NCI-H187 (cell line): ENCODE results near the gene FOXP2.
"Not testable (repeated sequence)": the region's sequence is repeated elsewhere in the genome, so short reads cannot be mapped to it uniquely, and the experiment has no call there.

Experiments used
- DNase-seq, 2 experiments: peaks; one replicate each; lab custom pipeline; 2025; lab: John Stamatoyannopoulos, UW

Gene FOXP2

GRCh38 chr7:114414156-114415063, at the start of gene FOXP2:
Gene FOXP2, plus strand, starts transcription at chr7:114414815. Its CDS starts 11,697 bp downstream, at chr7:114426512.
- peak; percentile 31 to 85 for DNase-seq

- DNase-seq = no peak
These were observed 48.8 kb upstream of the FOXP2 start for GRCh38 chr7:114365791-114366190.

GRCh38 chr7:114368492-114368891, 46.1 kb upstream of the FOXP2 start:
- DNase-seq = no peak

- DNase-seq = no peak
These were observed 45.3 kb upstream of the FOXP2 start for GRCh38 chr7:114369294-114369693.

- no peak for DNase-seq
These were observed 42.0 kb upstream of the FOXP2 start for GRCh38 chr7:114372619-114373018.

- no peak for DNase-seq
These were observed 38.7 kb upstream of the FOXP2 start for GRCh38 chr7:114375907-114376306.

- not testable (repeated sequence) for DNase-seq
These were observed 30.7 kb upstream of the FOXP2 start for GRCh38 chr7:114383946-114384345.

- DNase-seq = not testable (repeated sequence)
These were observed 30.3 kb upstream of the FOXP2 start for GRCh38 chr7:114384346-114384745.

- DNase-seq = no peak
These were observed 26.6 kb upstream of the FOXP2 start for GRCh38 chr7:114388021-114388420.

- DNase-seq = no peak
These were observed 21.9 kb upstream of the FOXP2 start for GRCh38 chr7:114392686-114393085.

- DNase-seq = no peak
These were observed 11.6 kb upstream of the FOXP2 start for GRCh38 chr7:114402876-114403635.

GRCh38 chr7:114405427-114405826, 9.2 kb upstream of the FOXP2 start:
- no peak for DNase-seq

- DNase-seq = no peak
These were observed 4.9 kb upstream of the FOXP2 start for GRCh38 chr7:114409750-114410149.

GRCh38 chr7:114412548-114412947, 2.1 kb upstream of the FOXP2 start:
- peak; percentile 38 to 40 for DNase-seq

- peak in 1 of 2 experiments; percentile 76 for DNase-seq
These were observed 857 bp upstream of the FOXP2 start for GRCh38 chr7:114413761-114414155.

- DNase-seq = peak in 1 of 2 experiments; percentile 80
These were observed 712 bp downstream of the FOXP2 start for GRCh38 chr7:114415064-114415989.

- peak in 1 of 2 experiments; percentile 83 for DNase-seq
These were observed 1.7 kb downstream of the FOXP2 start for GRCh38 chr7:114416129-114416990.

- DNase-seq = no peak
These were observed 2.7 kb downstream of the FOXP2 start for GRCh38 chr7:114417290-114417689.

- DNase-seq = peak; percentile 27 to 74
These were observed 3.5 kb downstream of the FOXP2 start for GRCh38 chr7:114418117-114418516.

- DNase-seq = peak in 1 of 2 experiments; percentile 78
These were observed 5.0 kb downstream of the FOXP2 start for GRCh38 chr7:114419441-114420272.
